Measurements from ENCODE around the gene PHETA1.

GRCh38 chr12:111359231-111359913, 9.5 kb downstream of the PHETA1 start:
- no peak for TF ChIP-seq ATF3 (IDR thresholded peaks at IDR 0.05)
- TF ChIP-seq CTCF (IDR thresholded peaks at IDR 0.05 in 2 of 3, conservative IDR thresholded peaks at IDR 0.05 in 1 of 3; ENCODE audit: borderline replicate concordance in 1 of 3, insufficient read depth in 1 of 3, low read depth in 2 of 3, low read length in 2 of 3): no peak
- no peak for TF ChIP-seq TCF7L2 (IDR thresholded peaks at IDR 0.05; ENCODE audit: borderline replicate concordance, extremely low read depth, insufficient read depth, insufficient read length)
- no peak for TF ChIP-seq POLR2A (IDR thresholded peaks at IDR 0.05; ENCODE audit: borderline replicate concordance, extremely low read depth, insufficient read depth, insufficient read length)
- no peak for TF ChIP-seq CEBPB (IDR thresholded peaks at IDR 0.05; ENCODE audit: low read depth)
- TF ChIP-seq REST (IDR thresholded peaks at IDR 0.05; ENCODE audit: low read depth): no peak
- TF ChIP-seq EZH2 (IDR thresholded peaks at IDR 0.05): no peak
- TF ChIP-seq ELF1 (IDR thresholded peaks at IDR 0.05; ENCODE audit: borderline replicate concordance, low read depth): no peak
- no peak for TF ChIP-seq ZNF274 (IDR thresholded peaks at IDR 0.05; ENCODE audit: low read depth, low read length)
- no peak for TF ChIP-seq RAD21 (IDR thresholded peaks at IDR 0.05; ENCODE audit: low read depth)
- no peak for TF ChIP-seq YY1 (IDR thresholded peaks at IDR 0.05; ENCODE audit: extremely low read depth, insufficient replicate concordance, low read depth, low read length)
- TF ChIP-seq SRF (IDR thresholded peaks at IDR 0.05; ENCODE audit: low read depth): no peak
- TF ChIP-seq ZBTB33 (IDR thresholded peaks at IDR 0.05; ENCODE audit: extremely low read depth, insufficient replicate concordance, low read length): no peak
- TF ChIP-seq EZH2phosphoT487 (IDR thresholded peaks at IDR 0.05; ENCODE audit: borderline replicate concordance): no peak

All from HCT116 (cell line).